SK-N-MC (cell line): ENCODE measurements around the gene KIF26A.

Source experiments
- EZH2 ChIP-seq: fragments of 200-600 bp; sonication (generic); IDR thresholded peaks from one replicate; pipeline ENCODE4 v1.6.1; 2017; ENCODE audit warnings: antibody characterized with exemption
- POLR2AphosphoS5 ChIP-seq: IDR thresholded peaks from 2 replicates; pipeline ENCODE4 v1.6.1; 2012; ENCODE audit warnings: mild to moderate bottlenecking, low read depth, low read length, borderline replicate concordance

- no peak for TF ChIP-seq EZH2
- TF ChIP-seq POLR2AphosphoS5, result no peak
These were observed 82.1 kb downstream of the KIF26A start for GRCh38 chr14:104220215-104221070.
